ENCODE results near the gene NCAM2. TPM values are rescaled to one million over a fixed set of nuclear protein-coding genes. Genes with fewer than 3 reads are reported as not detected.

Gene NCAM2
- total RNA-seq, 4 donors from 2014 or later: 1.1 to 3.9 (median 2.7) TPM

DNA sequence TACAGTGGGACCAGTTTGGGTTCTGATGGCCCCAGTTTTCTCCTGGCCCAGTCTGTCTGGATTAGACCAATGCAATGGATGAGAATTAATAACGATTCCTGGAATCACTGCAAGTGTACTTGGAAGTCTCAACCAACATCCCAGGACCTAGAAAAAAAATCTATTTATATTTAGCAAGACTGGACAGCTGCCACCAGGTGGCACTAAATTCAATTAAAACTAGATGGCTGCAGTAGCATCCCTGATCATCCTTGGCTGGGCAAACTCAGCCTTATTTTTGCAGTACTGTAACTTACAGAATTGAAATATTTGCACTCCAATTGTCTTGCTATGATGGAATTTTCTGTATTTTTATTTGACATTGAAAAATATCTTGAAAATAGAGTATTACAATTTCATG, 165.7 kb downstream of the NCAM2 start:
- TF ChIP-seq CTCF (IDR thresholded peaks at IDR 0.05; ENCODE audit: low read depth): no peak

GRCh38 chr21:21165063-21165645, 166.9 kb downstream of the NCAM2 start:
- no peak for TF ChIP-seq CTCF (IDR thresholded peaks at IDR 0.05; ENCODE audit: low read depth)

DNA sequence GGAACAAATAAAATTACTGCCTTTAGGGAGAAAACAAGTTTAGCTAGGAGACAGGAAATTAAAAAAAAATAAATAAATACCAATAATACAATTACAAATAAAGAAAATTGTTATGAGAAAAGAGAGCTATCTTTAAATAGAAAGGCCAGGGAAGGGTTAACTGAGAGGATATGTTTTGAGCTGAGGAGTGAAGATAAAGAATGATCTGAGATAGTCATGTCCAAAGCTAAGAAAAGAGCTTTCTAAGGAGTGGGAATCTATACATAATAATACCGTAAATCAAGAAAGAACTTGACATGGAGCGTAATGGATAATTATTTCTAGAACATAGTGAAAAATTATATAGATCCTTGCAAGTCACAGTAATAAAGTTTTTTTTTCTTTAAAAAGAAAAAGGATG, 176.5 kb downstream of the NCAM2 start:
- TF ChIP-seq CTCF (IDR thresholded peaks at IDR 0.05; ENCODE audit: low read depth): no peak

DNA sequence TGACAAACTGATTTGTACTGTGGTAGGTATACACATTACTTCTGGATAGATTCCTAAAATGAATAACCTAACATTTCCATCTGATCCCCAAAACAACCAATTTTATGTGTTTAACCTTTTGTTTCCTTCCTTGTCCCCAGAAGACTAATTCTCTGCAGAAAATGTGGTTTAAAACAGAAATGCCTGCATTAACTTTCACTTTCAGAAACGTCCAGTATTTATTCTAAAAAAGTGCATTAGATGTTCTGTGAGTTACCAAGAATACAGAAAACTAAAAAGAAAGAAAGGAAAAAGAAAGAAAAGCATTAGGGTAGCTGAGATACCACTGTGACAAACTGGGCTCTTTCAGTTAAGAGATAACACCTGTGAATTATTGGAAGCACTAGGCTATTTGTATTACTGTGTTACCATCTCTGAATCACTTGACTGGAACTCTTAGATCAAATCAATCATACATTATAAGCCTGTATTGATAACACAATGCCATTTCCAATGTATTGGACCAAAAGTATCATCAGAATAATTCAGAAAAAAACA, 177.7 kb downstream of the NCAM2 start:
- no peak for TF ChIP-seq CTCF (IDR thresholded peaks at IDR 0.05; ENCODE audit: low read depth)

GRCh38 chr21:21177353-21177986, 179.3 kb downstream of the NCAM2 start:
- TF ChIP-seq CTCF (IDR thresholded peaks at IDR 0.05; ENCODE audit: low read depth): no peak

- no peak for TF ChIP-seq CTCF (IDR thresholded peaks at IDR 0.05; ENCODE audit: low read depth)
Measured at GRCh38 chr21:21179619-21180298, 181.6 kb downstream of the NCAM2 start.

GRCh38 chr21:21182401-21183010, 184.3 kb downstream of the NCAM2 start:
- TF ChIP-seq CTCF (IDR thresholded peaks at IDR 0.05; ENCODE audit: low read depth): no peak

Measured in subcutaneous adipose tissue (tissue), 4 donors.